ENCODE data around the gene HCK.

The HCK gene

GRCh38 chr20:32040142-32040953 lies 11.7 kb upstream of the HCK start:
- peaks cover 28% of the 10 kb centered on the region for H3K27me3 Mint-ChIP-seq
- no peak overlapping the region for H3K4me3 Mint-ChIP-seq
- H3K36me3 Mint-ChIP-seq, result no peaks in the 10 kb centered on the region
- H3K4me1 Mint-ChIP-seq, result no peaks in the 10 kb centered on the region
- no peaks in the 10 kb centered on the region for H3K9me3 Mint-ChIP-seq
- peak overlapping the region; percentile 63 for H3K27ac Mint-ChIP-seq

- H3K27ac Mint-ChIP-seq, result no peak overlapping the region
- H3K36me3 Mint-ChIP-seq, result no peaks in the 10 kb centered on the region
- H3K4me1 Mint-ChIP-seq, result peaks cover 3% of the 10 kb centered on the region
- H3K27me3 Mint-ChIP-seq, result peaks cover 38% of the 10 kb centered on the region
- no peak overlapping the region for H3K4me3 Mint-ChIP-seq
- no peaks in the 10 kb centered on the region for H3K9me3 Mint-ChIP-seq
Measured at GRCh38 chr20:32045999-32046398, 6.0 kb upstream of the HCK start.

GRCh38 chr20:32050324-32050841 lies 1.7 kb upstream of the HCK start:
- Mint-ChIP-seq H3K27ac (no peak overlapping the region), H3K36me3 (no peaks in the 10 kb centered on the region), H3K4me3 (no peak overlapping the region), H3K27me3 (peaks cover 44% of the 10 kb centered on the region), H3K9me3 (no peaks in the 10 kb centered on the region), H3K4me1 (peaks cover 19% of the 10 kb centered on the region)

DNA sequence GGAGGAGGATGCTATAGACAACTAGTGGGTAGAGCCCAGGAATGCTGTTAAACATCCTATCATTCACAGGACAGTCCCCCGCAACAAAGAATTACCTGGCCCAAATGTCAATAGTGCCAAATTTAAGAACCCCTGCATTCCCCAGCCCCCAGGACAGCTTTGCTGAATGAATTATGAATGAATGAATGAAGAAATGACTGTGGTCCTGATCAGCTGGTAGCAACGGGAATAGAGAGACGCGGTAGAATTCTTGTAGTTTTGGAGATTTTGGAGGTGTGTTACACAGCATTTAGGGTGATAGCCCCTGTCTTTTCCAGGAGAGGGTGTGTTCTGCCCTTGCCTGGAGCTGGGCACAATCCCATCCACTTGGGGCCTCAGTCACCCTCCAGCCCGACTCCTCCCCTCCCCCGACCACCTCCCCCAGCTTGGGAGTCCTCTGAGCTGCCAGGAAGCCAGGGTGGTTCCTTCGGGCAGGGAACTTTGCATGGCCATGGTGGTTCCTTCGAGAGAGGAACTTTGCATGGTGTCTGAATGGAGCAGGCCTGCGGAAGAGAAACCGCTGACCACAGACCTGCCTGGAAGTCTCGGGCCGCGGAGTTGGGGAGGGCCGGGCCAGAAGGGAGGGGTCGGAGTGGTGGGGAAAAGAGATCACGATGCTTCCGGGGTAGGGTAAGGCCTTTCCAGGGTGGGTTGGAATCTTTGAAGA lies 1.0 kb upstream of the HCK start:
- peaks cover 19% of the 10 kb centered on the region for H3K4me1 Mint-ChIP-seq
- no peak overlapping the region for H3K27ac Mint-ChIP-seq
- H3K27me3 Mint-ChIP-seq, result peaks cover 44% of the 10 kb centered on the region
- no peaks in the 10 kb centered on the region for H3K9me3 Mint-ChIP-seq
- peak overlapping the region; percentile 78 for H3K4me3 Mint-ChIP-seq
- H3K36me3 Mint-ChIP-seq, result no peaks in the 10 kb centered on the region

GRCh38 chr20:32051720-32052089 lies 337 bp upstream of the HCK start:
- Mint-ChIP-seq H3K27ac (no peak overlapping the region), H3K36me3 (no peaks in the 10 kb centered on the region), H3K9me3 (no peaks in the 10 kb centered on the region), H3K27me3 (peaks cover 40% of the 10 kb centered on the region), H3K4me1 (peaks cover 19% of the 10 kb centered on the region), H3K4me3 (peak overlapping the region; percentile 78)

GRCh38 chr20:32052778-32053362 lies 828 bp downstream of the HCK start:
- Mint-ChIP-seq H3K4me1 (peaks cover 19% of the 10 kb centered on the region), H3K4me3 (no peak overlapping the region), H3K9me3 (no peaks in the 10 kb centered on the region), H3K27me3 (peaks cover 37% of the 10 kb centered on the region), H3K27ac (no peak overlapping the region), H3K36me3 (no peaks in the 10 kb centered on the region)

GRCh38 chr20:32053648-32054047 lies 1.6 kb downstream of the HCK start:
- peaks cover 19% of the 10 kb centered on the region for H3K4me1 Mint-ChIP-seq
- H3K36me3 Mint-ChIP-seq, result no peaks in the 10 kb centered on the region
- peaks cover 36% of the 10 kb centered on the region for H3K27me3 Mint-ChIP-seq
- H3K4me3 Mint-ChIP-seq, result no peak overlapping the region
- H3K27ac Mint-ChIP-seq, result no peak overlapping the region
- H3K9me3 Mint-ChIP-seq, result no peaks in the 10 kb centered on the region

DNA sequence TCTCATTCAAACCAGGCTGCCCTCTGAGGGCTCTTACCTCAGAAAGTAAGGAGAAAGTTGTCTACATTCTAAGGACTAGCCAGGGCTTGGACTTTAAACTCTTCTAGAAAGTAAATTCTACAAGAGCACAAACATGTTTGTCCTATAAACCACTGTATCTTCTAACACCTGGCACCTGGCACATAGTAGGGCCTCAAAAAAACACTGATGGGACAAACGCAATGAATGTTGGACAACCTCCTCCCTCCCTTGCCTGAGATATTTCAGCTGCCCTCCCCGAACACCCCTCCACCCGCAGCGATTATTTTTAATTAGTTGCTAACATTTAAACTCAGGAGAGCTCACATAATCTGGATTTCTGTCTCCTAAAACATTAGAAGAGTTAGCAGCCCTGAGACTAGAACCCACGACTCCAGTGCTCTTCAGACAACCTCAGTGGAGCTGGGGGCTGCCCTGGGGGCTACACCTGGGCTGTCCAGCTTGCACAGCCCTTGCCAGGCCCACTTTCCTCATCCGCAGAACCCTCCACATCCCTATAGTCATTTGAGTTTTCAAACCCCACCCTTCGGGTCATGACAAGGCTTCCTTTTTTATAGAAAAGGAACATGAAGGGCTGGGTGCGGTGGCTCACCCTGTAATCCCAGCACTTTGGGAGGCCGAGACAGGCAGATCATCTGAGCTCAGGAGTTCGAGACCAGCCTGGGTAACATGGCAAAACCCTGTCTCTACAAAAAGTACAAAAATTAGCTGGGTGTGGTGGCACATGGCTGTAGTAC lies 4.9 kb downstream of the HCK start:
- Mint-ChIP-seq H3K36me3 (no peaks in the 10 kb centered on the region), H3K4me3 (no peak overlapping the region), H3K9me3 (no peaks in the 10 kb centered on the region), H3K27ac (no peak overlapping the region), H3K27me3 (peaks cover 37% of the 10 kb centered on the region), H3K4me1 (peaks cover 8% of the 10 kb centered on the region)

GRCh38 chr20:32057656-32058184 lies 5.7 kb downstream of the HCK start:
- Mint-ChIP-seq H3K4me1 (peaks cover 4% of the 10 kb centered on the region), H3K36me3 (no peaks in the 10 kb centered on the region), H3K9me3 (no peaks in the 10 kb centered on the region), H3K4me3 (no peak overlapping the region), H3K27ac (no peak overlapping the region), H3K27me3 (peaks cover 35% of the 10 kb centered on the region)

GRCh38 chr20:32059189-32059588 lies 7.1 kb downstream of the HCK start:
- Mint-ChIP-seq H3K36me3 (no peaks in the 10 kb centered on the region), H3K27me3 (peaks cover 27% of the 10 kb centered on the region), H3K9me3 (no peaks in the 10 kb centered on the region), H3K4me3 (no peak overlapping the region), H3K4me1 (no peaks in the 10 kb centered on the region), H3K27ac (no peak overlapping the region)

DNA sequence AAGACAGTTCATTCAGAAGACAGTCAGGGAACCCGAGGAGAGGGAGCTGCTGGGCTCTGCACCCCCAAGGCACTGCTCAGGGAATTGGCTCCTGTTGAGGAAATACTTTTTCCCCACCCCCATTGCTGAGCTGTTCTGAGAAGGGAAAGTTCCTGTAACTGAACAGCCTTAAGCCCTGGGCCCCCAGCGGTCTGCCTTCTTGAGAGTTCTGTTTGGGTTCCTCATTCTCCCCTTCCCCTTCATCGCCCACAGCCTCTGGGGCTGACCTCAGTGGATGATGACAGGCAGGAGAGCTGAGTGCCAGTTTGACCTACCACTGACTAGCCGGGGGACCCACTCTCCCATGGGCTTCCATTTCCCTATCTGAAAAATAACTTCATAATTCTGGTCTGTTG lies 10.7 kb downstream of the HCK start:
- H3K4me3 Mint-ChIP-seq, result no peak overlapping the region
- no peaks in the 10 kb centered on the region for H3K4me1 Mint-ChIP-seq
- H3K36me3 Mint-ChIP-seq, result no peaks in the 10 kb centered on the region
- H3K27ac Mint-ChIP-seq, result no peak overlapping the region
- H3K9me3 Mint-ChIP-seq, result no peaks in the 10 kb centered on the region
- peaks cover 26% of the 10 kb centered on the region for H3K27me3 Mint-ChIP-seq

GRCh38 chr20:32063695-32064094 lies 11.7 kb downstream of the HCK start:
- Mint-ChIP-seq H3K27ac (no peak overlapping the region), H3K27me3 (peaks cover 25% of the 10 kb centered on the region), H3K4me3 (no peak overlapping the region), H3K9me3 (no peaks in the 10 kb centered on the region), H3K4me1 (no peaks in the 10 kb centered on the region), H3K36me3 (no peaks in the 10 kb centered on the region)

- Mint-ChIP-seq H3K36me3 (no peaks in the 10 kb centered on the region), H3K4me3 (no peak overlapping the region), H3K4me1 (no peaks in the 10 kb centered on the region)
Measured at GRCh38 chr20:32064667-32065066, 12.6 kb downstream of the HCK start.

GRCh38 chr20:32067234-32067821 lies 15.3 kb downstream of the HCK start:
- Mint-ChIP-seq H3K27me3 (peaks cover 2% of the 10 kb centered on the region), H3K4me1 (no peaks in the 10 kb centered on the region), H3K36me3 (no peaks in the 10 kb centered on the region), H3K4me3 (no peak overlapping the region), H3K27ac (no peak overlapping the region), H3K9me3 (no peaks in the 10 kb centered on the region)

More at GRCh38 chr20:32064667-32065066, 12.6 kb downstream of the HCK start:
- H3K27ac Mint-ChIP-seq, result no peak overlapping the region
- H3K27me3 Mint-ChIP-seq, result peaks cover 17% of the 10 kb centered on the region
- no peaks in the 10 kb centered on the region for H3K9me3 Mint-ChIP-seq

DNA sequence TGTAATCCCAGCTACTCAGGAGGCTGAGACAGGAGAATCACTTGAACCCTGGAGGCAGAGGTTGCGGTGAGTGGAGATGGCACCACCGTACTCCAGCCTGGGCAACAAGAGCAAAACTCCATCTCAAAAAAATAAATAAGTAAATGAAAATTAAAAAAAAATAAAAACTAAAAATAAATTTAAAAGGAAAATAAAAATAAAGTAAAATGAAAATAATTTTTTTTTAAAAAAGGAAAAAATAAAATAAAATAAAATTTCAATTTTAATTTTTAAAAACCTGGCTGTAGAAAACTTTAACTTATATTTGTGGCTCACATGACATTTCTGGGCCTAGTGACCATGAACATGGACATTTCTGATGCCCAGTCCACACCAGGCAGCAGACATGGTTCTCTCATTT lies 16.1 kb downstream of the HCK start:
- Mint-ChIP-seq H3K36me3 (no peaks in the 10 kb centered on the region), H3K9me3 (no peaks in the 10 kb centered on the region), H3K4me1 (no peaks in the 10 kb centered on the region), H3K27ac (no peak overlapping the region), H3K4me3 (no peak overlapping the region), H3K27me3 (peaks cover 2% of the 10 kb centered on the region)
